Activated CD4-positive, alpha-beta memory T cell treated with anti-CD3 and anti-CD28 coated beads for 36 hours (primary cell): ENCODE results near the gene MRI1. TPM values are rescaled to one million over a fixed set of nuclear protein-coding genes. Genes with fewer than 3 reads are reported as not detected.

Experiments
- CTCF ChIA-PET: fragments of 350-600 bp; sonication (Branson Sonifier 250); formaldehyde crosslinking; loops from one replicate; lab custom pipeline; 2021; ENCODE audit warnings: antibody characterized with exemption, inconsistent platforms; lab: Charles Lee
- POLR2A ChIA-PET: fragments of 350-600 bp; sonication (Branson Sonifier 250); formaldehyde crosslinking; loops from one replicate; lab custom pipeline; 2021; ENCODE audit warnings: antibody characterized with exemption; lab: Charles Lee
- DNase-seq: peaks from one replicate; pipeline ENCODE4 v3.0.0-alpha.2; 2020
- H3K27ac Mint-ChIP-seq: one replicate; pipeline ENCODE4 v1.8.0; 2021; ENCODE audit warnings: mixed read lengths
- H3K27me3 Mint-ChIP-seq: one replicate; pipeline ENCODE4 v1.8.0; 2021; ENCODE audit warnings: mixed read lengths
- H3K36me3 Mint-ChIP-seq: one replicate; pipeline ENCODE4 v1.8.0; 2021; ENCODE audit warnings: mixed read lengths
- H3K4me1 Mint-ChIP-seq: one replicate; pipeline ENCODE4 v1.8.0; 2021; ENCODE audit warnings: low read depth, mixed read lengths
- H3K4me3 Mint-ChIP-seq: one replicate; pipeline ENCODE4 v1.8.0; 2021; ENCODE audit warnings: mild to moderate bottlenecking, mixed read lengths
- H3K9me3 Mint-ChIP-seq: one replicate; pipeline ENCODE4 v1.8.0; 2021; ENCODE audit warnings: mixed read lengths
- intact Hi-C: fragments of 100-400 bp; cut with micrococcal nuclease; formaldehyde crosslinking; loops from one replicate; pipeline ENCODE4 v1.15.1; 2023
- total RNA-seq, 2 experiments: library from RNA; stranded (reverse); gene quantifications; one replicate each; pipeline ENCODE4 v1.2.3, GENCODE V29; 2021

The MRI1 gene
- total RNA-seq: 10 to 100 TPM; 17.7 to 19.3 TPM

GRCh38 chr19:13764101-13764807 lies at the start of gene MRI1:
Gene MRI1, plus strand, starts transcription at chr19:13764522. Its CDS starts 67 bp downstream, at chr19:13764589.
- peaks cover 11% of the 10 kb centered on the region for H3K4me1 Mint-ChIP-seq
- no peaks in the 10 kb centered on the region for H3K27me3 Mint-ChIP-seq
- CTCF ChIA-PET: interaction anchor here (1.1 to 1.4 kb wide), 2 partner anchors 43 to 98 kb away, joined by 4 to 5 read pairs; no protein-coding TSS in a partner anchor
- no peaks in the 10 kb centered on the region for H3K9me3 Mint-ChIP-seq
- peak within 1 kb of the TSS; percentile 77 for H3K4me3 Mint-ChIP-seq
- H3K36me3 Mint-ChIP-seq: peaks cover 14% of the 10 kb centered on the region
- DNase-seq: peak; percentile 53
- POLR2A ChIA-PET: interaction anchor here (0.6 to 2.4 kb wide), 5 partner anchors 10 to 753 kb away, joined by 3 to 14 read pairs (median 3); partner anchors contain the start of gene C19orf53
- intact Hi-C loops: no loop called here
- peak within 1 kb of the TSS; percentile 6 for H3K27ac Mint-ChIP-seq

GRCh38 chr19:13717194-13717643 lies 47.1 kb upstream of the MRI1 start:
- Mint-ChIP-seq H3K27ac (no peak overlapping the region), H3K9me3 (peaks cover 9% of the 10 kb centered on the region), H3K27me3 (peaks cover 6% of the 10 kb centered on the region), H3K4me3 (no peak overlapping the region), H3K36me3 (peaks cover 3% of the 10 kb centered on the region), H3K4me1 (no peaks in the 10 kb centered on the region)
- intact Hi-C loops: no loop called here
- DNase-seq: no peak
- ChIA-PET CTCF (interaction anchor here (1.2 to 1.3 kb wide), 2 partner anchors 14 to 119 kb away, joined by 3 to 4 read pairs; no protein-coding TSS in a partner anchor), POLR2A (no interaction called here)

- DNase-seq: no peak
- H3K36me3 Mint-ChIP-seq: peaks cover 3% of the 10 kb centered on the region
- intact Hi-C loops: no loop called here
- H3K4me3 Mint-ChIP-seq: no peak overlapping the region
- H3K27ac Mint-ChIP-seq: no peak overlapping the region
- CTCF ChIA-PET: no interaction called here
- peaks cover 4% of the 10 kb centered on the region for H3K27me3 Mint-ChIP-seq
- H3K4me1 Mint-ChIP-seq: no peaks in the 10 kb centered on the region
- peaks cover 9% of the 10 kb centered on the region for H3K9me3 Mint-ChIP-seq
- POLR2A ChIA-PET: no interaction called here
Observed at GRCh38 chr19:13718733-13719132, 45.6 kb upstream of the MRI1 start.

DNA sequence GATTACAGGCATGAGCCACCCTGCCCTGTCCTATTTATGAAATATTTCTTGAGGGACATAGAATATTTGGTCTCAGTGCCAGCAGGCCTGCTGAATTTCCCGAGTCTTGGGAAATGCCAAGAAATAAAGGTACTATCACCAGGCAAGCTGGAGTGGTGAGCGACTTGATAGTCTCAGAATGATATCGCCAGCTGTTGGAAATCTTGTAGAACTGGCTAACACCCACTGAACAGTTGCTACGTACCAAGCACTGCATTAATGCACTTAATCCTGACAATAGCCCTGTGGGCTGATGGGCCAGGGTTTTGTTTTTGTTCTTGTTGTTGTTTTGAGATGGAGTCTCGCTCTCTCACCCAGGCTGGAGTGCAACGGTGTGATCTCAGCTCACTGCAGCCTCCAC lies 42.2 kb upstream of the MRI1 start:
- no peak for DNase-seq
- Mint-ChIP-seq H3K36me3 (no peaks in the 10 kb centered on the region), H3K9me3 (no peaks in the 10 kb centered on the region), H3K27me3 (no peaks in the 10 kb centered on the region), H3K4me3 (no peak overlapping the region), H3K4me1 (no peaks in the 10 kb centered on the region), H3K27ac (no peak overlapping the region)
- intact Hi-C loops: no loop called here
- ChIA-PET POLR2A (no interaction called here), CTCF (interaction anchor here (0.6 to 1.9 kb wide), 8 partner anchors 9 to 520 kb away, joined by 3 to 8 read pairs (median 3); no protein-coding TSS in a partner anchor)

DNA sequence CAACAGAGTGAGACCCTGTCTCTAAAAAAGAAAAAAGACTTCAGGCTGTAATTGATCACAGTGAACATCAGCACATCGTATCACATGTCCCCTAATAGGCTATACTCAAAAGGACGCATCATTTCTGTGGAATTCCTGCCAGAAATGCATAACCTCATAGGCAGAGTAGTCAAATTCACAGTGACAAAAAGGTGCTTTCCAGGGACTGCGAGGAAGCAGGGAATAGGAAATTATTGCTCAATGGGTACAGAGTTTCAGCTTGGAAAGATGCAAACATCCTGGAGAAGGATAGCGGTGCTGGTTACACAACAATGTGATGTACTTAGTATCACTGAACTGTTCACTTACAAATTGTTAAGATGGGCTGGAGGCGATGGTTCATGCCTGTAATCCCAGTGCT lies 41.1 kb upstream of the MRI1 start:
- Mint-ChIP-seq H3K27ac (no peak overlapping the region), H3K27me3 (no peaks in the 10 kb centered on the region), H3K36me3 (no peaks in the 10 kb centered on the region), H3K4me3 (no peak overlapping the region), H3K4me1 (no peaks in the 10 kb centered on the region), H3K9me3 (no peaks in the 10 kb centered on the region)
- ChIA-PET CTCF (no interaction called here), POLR2A (no interaction called here)
- DNase-seq: no peak
- intact Hi-C loops: no loop called here

- intact Hi-C loops: no loop called here
- Mint-ChIP-seq H3K9me3 (no peaks in the 10 kb centered on the region), H3K4me1 (peaks cover 18% of the 10 kb centered on the region), H3K27ac (no peak overlapping the region), H3K27me3 (no peaks in the 10 kb centered on the region), H3K36me3 (no peaks in the 10 kb centered on the region), H3K4me3 (no peak overlapping the region)
- ChIA-PET POLR2A (no interaction called here), CTCF (no interaction called here)
- DNase-seq: no peak
Observed at GRCh38 chr19:13726323-13726722, 38.0 kb upstream of the MRI1 start.

- H3K9me3 Mint-ChIP-seq: no peaks in the 10 kb centered on the region
- ChIA-PET POLR2A (no interaction called here), CTCF (no interaction called here)
- peaks cover 22% of the 10 kb centered on the region for H3K4me1 Mint-ChIP-seq
- intact Hi-C loops: no loop called here
- no peak overlapping the region for H3K27ac Mint-ChIP-seq
- H3K4me3 Mint-ChIP-seq: no peak overlapping the region
- H3K36me3 Mint-ChIP-seq: no peaks in the 10 kb centered on the region
- H3K27me3 Mint-ChIP-seq: no peaks in the 10 kb centered on the region
- no peak for DNase-seq
Observed at GRCh38 chr19:13727798-13728197, 36.5 kb upstream of the MRI1 start.

GRCh38 chr19:13729859-13730258 lies 34.5 kb upstream of the MRI1 start:
- DNase-seq: no peak
- H3K27ac Mint-ChIP-seq: peak overlapping the region; percentile 96
- H3K27me3 Mint-ChIP-seq: no peaks in the 10 kb centered on the region
- H3K4me1 Mint-ChIP-seq: peaks cover 22% of the 10 kb centered on the region
- no peaks in the 10 kb centered on the region for H3K36me3 Mint-ChIP-seq
- ChIA-PET CTCF (interaction anchor here (0.6 to 1.2 kb wide), 6 partner anchors 8 to 140 kb away, joined by 3 to 4 read pairs (median 3); partner anchors contain the start of gene C19orf53), POLR2A (no interaction called here)
- H3K4me3 Mint-ChIP-seq: peak overlapping the region; percentile 9
- no peaks in the 10 kb centered on the region for H3K9me3 Mint-ChIP-seq
- intact Hi-C loops: loop anchor here (5.0 kb wide), 1 partner anchor 132 kb away; no protein-coding TSS in a partner anchor

DNA sequence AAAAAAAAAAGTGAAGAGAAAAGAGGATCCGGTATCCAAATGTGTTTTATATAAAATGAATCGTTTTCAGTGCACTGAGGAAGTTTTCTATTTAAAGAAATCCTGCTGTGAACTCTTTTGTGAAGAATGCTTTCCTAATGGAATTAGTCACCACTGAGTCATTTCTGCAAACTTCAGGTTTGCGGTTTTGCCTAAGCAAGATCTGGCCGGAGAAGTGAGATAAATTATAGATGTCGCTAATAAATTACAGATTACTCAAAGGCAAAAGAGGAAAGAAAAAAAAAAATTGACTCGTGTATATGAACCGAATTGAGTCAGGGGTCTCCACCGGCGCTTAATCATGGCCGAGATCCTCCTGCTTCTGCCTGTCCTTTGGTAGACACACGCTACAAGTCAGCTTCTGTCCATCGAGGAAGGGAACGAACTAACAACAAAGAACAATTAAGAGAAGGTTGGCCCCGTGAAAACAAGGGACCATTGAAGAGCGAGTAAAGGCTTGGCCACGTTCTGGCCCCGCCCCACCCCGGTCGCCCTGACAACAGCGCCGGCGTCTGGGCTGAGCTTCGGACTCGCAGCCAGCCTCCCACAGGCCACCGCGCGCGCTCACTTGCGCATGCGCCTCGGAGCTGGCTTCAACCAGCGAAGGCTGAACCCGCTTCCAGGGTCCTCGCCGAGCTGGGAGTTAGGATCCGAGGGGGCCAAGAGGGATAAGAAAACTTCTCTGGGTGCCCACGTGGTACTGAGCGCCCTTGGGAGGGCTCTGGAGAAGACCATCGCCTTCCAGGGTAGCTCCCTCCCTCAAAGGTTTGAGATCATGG lies 33.0 kb upstream of the MRI1 start:
- ChIA-PET POLR2A (interaction anchor here (1.0 to 1.5 kb wide), 6 partner anchors 17 to 115 kb away, joined by 3 to 13 read pairs (median 5); partner anchors contain the start of genes C19orf53 and ZSWIM4), CTCF (interaction anchor here (0.6 to 1.3 kb wide), 8 partner anchors 9 to 406 kb away, joined by 3 to 7 read pairs (median 4); partner anchors contain the start of gene C19orf53)
- Mint-ChIP-seq H3K4me1 (peaks cover 22% of the 10 kb centered on the region), H3K27me3 (no peaks in the 10 kb centered on the region), H3K27ac (peak overlapping the region; percentile 96), H3K9me3 (no peaks in the 10 kb centered on the region), H3K36me3 (no peaks in the 10 kb centered on the region), H3K4me3 (peak overlapping the region; percentile 79)
- intact Hi-C loops: loop anchor here (1.0 to 5.0 kb wide), 2 partner anchors 16 to 131 kb away; a partner anchor contains a TSS
- DNase-seq: peak; percentile 96

GRCh38 chr19:13732337-13732736 lies 32.0 kb upstream of the MRI1 start:
- no peak for DNase-seq
- Mint-ChIP-seq H3K9me3 (no peaks in the 10 kb centered on the region), H3K27ac (peak overlapping the region; percentile 80), H3K36me3 (no peaks in the 10 kb centered on the region), H3K4me3 (peak overlapping the region; percentile 79), H3K27me3 (no peaks in the 10 kb centered on the region), H3K4me1 (peaks cover 22% of the 10 kb centered on the region)
- intact Hi-C loops: loop anchor here (5.0 kb wide), 1 partner anchor 130 kb away; no protein-coding TSS in a partner anchor
- ChIA-PET CTCF (interaction anchor here (1.0 to 1.3 kb wide), 5 partner anchors 10 to 129 kb away, joined by 4 to 6 read pairs (median 4); a partner anchor contains a TSS), POLR2A (interaction anchor here (1.0 to 1.5 kb wide), 4 partner anchors 21 to 63 kb away, joined by 3 to 8 read pairs (median 4); partner anchors contain the start of genes C19orf53 and ZSWIM4)

DNA sequence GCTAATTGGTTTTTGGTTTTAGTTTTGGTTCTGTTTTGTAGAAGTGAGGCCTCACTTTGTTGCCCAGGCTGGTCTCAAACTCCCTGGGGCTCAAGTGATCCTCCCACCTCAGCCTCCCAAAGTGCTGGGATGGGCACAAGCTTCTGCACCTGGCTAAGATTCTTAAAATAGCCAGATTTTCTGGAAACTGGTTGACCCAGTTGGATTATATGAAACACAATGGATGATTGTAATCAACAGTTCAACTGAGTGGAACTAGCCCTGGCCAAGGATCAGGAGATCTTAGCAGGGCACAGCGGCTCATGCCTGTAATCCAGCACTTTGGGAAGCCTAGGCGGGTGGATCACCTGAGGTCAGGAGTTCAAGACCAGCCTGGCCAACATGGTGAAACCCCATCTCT lies 29.6 kb upstream of the MRI1 start:
- Mint-ChIP-seq H3K36me3 (no peaks in the 10 kb centered on the region), H3K4me3 (no peak overlapping the region), H3K9me3 (no peaks in the 10 kb centered on the region), H3K27me3 (no peaks in the 10 kb centered on the region), H3K4me1 (peaks cover 20% of the 10 kb centered on the region), H3K27ac (no peak overlapping the region)
- ChIA-PET CTCF (no interaction called here), POLR2A (no interaction called here)
- intact Hi-C loops: loop anchor here (5.0 kb wide), 1 partner anchor 128 kb away; no protein-coding TSS in a partner anchor
- no peak for DNase-seq
